Measurements from ENCODE around the gene HSPA12B.

- TF ChIP-seq POLR2A (IDR thresholded peaks at IDR 0.05) (no peak), CTCF (IDR thresholded peaks at IDR 0.05) (no peak)
Measured at GRCh38 chr20:3801299-3801698, 68.8 kb downstream of the HSPA12B start.
